ENCODE results near the gene SPTSSA.
"Not testable (repeated sequence)": the region's sequence is repeated elsewhere in the genome, so short reads cannot be mapped to it uniquely, and the experiment has no call there.

Gene SPTSSA, protein sequence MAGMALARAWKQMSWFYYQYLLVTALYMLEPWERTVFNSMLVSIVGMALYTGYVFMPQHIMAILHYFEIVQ

DNA sequence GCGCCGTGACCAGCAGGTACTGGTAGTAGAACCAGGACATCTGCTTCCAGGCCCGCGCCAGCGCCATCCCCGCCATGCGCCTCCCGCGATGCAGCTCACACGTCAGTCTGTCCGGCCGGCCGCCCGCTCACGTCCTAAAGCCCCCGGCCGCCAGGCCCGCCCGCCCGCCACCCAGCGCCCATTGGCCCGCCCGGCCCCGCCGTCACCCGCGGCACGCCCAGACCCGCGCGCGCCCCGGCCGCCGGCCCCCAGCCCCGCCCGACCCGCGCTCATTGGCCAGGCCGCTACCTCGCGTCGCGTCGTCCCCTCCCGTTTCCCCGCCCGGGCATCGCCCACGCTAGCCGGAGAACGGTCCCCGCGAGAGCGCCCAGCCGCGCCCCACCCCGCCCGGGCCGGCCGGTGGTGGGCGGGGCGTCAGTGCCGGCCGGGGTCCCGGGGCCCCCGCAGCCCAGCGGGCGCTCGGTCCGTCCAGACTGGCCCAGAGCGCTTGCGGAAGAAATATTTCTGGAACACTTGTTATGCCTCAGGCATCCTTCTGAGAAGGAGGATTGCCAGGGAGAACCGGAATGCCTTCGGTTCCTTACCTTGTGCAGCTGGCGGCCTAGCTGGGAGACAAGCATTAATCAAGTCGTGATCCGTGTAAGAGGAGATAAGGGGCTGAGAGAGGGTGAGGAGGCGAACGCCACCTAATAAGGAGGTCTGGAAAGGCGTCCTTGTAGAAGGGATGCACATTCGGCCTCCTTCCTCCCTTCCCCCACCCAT lies at the start of gene SPTSSA:
TSS of gene SPTSSA (minus strand) at position 109 of the 762 bp plus-strand sequence. CDS start at position 76, 33 bp downstream.
- DNase-seq (ENCODE audit: low spot score), result peak; percentile 84

DNA sequence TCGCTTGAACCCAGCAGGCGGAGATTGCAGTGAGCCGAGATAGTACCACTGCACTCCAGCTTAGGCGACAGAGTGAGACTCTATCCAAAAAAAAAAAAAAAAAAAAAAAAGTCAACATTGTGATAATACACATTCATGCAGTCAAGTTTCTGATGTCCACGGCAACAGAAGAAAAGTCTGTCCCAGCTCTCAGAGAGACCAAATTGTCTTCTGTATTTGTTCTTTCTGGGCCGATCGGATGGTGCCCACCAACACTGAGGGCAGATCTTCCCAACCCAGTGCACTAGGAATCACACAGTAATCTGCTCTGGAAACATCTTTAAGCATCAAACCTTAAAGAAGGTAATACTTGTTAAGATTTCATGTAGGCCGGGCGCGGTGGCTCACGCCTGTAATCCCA lies 45.8 kb upstream of the SPTSSA start:
- no peak for DNase-seq (ENCODE audit: low spot score)

DNA sequence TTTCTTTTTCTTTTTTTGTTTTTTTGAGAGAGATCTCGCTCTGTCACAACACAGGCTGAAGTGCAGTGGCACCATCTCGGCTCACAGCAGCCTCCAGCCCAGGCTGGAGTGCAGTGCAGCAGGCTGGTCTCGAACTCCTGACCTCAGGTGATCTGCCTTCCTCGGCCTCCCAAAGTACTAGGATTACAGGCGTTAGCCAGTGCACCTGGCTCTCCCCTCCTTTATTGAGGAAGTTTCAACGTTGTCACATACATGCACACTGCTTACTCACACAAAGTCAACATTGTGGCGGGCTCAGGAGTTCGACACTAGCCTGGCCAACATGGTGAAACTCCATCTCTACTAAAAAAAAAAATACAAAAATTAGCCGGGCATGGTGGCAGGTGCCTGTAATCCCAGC lies 45.4 kb upstream of the SPTSSA start:
- no peak for DNase-seq (ENCODE audit: low spot score)

DNA sequence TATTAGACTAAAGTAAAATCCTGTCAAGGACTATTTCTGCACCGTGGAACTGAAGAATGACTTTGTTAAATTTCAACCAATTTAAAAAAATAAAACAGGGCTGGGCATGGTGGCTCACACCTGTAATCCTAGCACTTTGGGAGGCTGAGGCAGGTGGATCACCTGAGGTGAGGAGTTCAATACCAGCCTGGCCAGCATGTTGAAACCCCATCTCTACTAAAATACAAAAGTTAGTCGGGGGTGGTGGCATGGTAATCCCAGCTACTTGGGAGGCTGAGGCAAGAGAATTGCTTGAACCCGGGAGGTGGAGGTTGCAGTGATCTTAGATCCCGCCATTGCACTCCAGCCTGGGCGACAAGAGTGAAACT lies 43.1 kb upstream of the SPTSSA start:
- not testable (repeated sequence) for DNase-seq (ENCODE audit: low spot score)

DNA sequence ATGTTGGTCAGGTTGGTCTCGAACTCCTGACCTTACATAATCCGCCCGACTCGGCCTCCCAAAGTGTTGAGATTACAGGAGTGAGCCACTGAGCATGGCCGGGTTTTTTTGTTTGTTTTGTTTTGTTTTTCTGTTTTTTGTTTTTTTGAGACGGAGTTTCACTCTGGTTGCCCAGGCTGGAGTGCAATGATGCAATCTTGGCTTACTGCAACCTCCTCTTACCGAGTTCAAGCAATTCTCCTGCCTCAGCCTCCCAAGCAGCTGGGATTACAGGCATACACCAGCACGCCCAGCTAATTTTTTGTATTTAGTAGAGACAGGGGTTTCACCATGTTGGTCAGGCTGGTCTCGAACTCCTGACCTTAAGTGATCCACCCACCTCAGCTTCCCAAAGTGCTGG lies 42.0 kb upstream of the SPTSSA start:
- not testable (repeated sequence) for DNase-seq (ENCODE audit: low spot score)

DNA sequence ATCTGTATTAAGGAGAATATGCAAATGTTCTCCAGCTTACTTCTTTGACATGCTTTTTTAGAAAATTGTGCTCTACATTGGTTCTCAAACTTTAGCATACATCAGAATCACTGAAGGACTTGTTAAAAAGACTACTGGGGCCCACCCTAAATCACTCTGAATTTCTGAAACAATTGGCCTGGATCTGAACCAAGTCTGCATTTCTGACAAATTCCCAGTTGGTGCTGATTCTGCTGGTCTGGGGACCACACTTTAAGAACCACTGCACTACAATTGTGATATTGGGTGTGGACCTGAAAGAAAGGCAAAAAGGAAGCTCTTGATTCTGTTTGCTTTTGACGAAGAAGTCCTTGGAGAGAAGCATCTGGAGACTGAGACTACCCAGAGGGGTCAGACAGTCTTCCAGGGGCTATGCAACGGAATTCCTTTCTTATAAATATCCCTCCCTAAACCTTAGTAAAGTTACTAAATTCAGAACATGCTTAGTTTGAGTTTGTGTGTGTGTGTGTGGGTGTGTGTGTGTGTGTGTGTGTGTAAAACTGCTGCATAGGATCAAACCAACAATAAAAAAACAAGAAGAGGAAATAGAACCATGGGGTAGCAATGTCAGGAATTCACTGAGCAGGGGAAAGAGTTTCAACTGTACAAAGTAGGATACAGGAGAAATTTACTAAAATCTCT lies 40.6 kb upstream of the SPTSSA start:
- DNase-seq (ENCODE audit: low spot score), result no peak

DNA sequence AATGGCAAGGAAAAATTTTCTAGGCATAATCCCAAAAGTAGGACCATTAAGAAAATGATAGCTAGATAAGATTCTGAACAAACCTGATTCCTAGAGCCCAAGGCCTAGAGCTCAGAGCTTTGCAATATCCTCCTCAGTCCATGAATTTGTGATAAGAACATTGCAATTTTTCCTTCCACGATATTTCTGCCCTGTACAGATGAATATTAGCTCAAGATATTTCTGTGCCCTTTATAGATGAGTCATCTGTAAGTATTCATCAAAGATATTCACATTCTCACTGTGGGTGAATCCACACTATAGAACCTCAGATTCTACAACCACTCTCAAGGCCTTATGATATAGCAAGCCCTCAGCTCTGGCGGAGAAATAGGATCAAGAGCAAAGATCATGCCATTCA lies 40.0 kb upstream of the SPTSSA start:
- no peak for DNase-seq (ENCODE audit: low spot score)

DNA sequence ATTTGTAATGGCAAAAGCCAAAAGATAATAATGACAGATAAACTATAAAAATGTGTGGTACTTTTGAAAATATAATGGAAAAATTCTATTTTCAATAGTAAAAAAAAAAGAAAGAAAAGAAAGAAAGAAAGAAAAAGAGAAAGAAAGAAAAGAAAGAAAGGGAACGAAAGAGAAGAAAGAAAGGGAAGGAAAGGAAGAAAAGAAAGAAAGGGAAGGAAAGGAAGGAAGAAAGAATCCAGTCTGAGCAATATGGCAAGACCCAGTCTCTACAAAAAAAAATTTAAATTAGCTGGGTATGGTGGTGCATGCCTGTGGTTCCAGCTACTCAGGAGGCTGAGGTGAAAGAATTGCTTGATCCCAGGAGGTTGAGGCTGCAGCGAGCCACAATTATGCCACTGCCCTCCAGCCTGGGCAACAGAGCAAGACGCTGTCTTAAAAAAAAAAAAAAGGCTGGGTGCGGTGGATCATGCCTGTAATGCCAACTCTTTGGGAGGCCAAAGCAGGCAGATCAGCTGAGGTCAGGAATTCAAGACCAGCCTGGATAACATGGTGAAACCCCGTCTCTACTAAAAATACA lies 39.1 kb upstream of the SPTSSA start:
- DNase-seq (ENCODE audit: low spot score), result no peak

DNA sequence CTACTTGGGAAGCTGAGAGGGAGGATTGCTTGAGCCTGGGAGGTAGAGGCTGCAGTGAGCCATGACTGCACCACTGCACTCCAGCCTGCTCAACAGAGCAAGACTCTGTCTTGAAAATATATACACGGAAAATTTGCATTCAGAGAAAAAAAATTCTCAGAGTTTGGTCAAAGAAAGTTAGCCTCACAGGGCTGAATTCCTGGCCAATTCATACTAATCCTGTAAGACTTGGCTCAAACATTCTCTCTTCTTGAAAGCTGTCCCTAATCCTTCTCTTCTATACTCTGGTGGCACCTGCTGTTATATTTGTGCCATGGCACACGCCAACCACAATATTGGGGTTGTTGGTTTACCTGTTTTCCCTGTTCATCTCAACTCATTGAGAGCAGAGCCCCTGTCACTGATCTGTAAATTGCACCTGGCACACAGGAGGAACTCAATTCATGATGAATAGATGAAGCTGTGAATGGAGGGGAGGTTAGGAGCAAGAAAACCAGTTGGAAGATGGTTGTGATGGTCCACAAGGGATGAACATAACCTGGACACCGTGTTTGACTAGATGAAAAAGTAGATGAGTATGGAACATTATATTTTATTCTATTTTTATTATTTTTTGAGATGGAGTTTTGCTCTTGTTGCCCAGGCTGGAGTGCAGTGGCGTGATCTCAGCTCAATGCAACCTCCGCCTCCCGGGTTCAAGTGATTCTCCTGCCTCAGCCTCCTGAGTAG lies 36.8 kb upstream of the SPTSSA start:
- DNase-seq (ENCODE audit: low spot score), result no peak

DNA sequence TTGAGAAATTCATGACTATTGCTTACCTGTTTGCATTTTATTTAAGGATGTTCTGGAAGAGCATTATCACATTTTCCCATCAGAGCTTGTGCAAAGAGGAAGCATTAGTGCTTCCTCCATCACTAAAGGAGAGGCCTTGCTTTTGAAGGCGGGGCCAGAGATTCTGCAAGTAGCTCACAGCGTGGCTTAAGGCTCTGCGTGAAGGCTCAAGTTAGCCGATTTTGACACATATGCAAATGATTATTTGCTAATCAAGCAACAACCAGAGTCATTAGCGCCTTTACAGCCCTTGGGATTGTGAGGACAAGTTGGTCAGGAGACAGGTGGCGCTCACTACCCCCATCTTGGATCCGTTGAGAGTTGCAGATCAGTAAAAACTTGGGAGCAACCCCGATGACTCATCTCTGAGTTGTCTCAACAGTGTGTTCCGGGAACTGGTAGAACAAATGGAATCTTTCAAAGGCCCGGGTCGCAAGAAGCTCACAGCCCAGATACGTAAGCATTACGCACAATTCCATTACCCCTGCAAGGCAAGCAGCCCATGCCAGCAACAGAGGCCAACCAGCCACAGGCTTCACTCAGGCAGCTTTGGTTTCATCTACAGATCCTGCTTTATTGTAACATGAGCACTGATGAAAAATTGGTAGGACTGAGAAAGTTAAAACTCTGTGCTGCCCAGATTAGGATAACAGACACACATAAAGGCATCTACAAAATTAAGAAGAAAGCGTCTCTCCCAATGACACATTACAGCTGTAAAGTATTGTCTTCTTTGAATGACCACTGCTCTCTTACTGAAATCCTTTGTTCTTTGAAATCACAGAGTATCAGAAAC lies 34.9 kb upstream of the SPTSSA start:
- no peak for DNase-seq (ENCODE audit: low spot score)

DNA sequence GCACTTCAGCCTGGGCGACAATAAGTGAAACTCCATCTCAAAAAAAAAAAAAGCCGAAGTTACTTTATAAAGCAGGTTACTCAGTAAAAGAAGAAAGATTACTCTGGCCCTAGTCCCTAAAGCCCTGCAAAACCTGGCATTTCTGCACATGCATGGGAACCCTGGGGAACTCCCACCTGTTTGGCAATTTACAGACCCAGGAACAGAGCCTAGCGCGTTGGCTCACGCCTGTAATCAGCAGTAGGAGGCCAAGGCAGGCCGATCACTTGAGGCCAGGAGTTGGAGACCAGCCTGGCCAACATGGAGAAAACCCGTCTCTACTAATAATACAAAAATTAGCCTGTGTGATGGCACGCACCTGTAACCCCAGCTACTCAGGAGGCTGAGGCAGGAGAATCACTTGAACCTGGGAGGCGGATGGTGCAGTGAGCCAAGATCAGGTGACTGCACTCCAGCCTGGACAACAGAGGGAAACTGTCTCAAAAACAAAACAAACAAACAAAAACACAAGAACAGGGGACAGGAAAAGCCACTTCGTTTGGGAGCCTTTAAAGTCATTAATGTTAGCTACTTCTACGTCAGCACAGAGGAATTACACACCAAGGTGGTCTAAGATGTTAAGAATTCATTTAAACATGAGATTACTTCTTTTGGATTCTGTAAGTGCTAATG lies 34.1 kb upstream of the SPTSSA start:
- no peak for DNase-seq (ENCODE audit: low spot score)

DNA sequence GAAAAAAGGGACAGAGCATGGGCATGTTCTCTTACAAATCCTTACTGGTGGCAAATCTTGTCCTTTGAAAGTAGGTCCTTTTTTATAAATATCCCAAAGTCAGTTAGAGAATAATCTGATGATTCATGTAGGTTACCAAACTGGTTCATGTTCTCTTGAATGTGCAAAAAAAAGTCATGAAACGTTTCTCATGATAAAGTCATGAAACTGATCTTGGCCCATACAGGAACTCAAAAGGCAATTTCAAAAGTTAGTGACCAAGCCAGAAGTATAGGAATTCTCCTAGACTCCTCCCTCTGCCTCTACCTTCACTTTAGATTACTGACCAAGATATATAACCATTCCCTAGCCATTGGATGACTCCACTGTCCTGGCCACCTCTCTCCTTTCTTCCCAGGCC lies 27.3 kb upstream of the SPTSSA start:
- DNase-seq (ENCODE audit: low spot score), result no peak

DNA sequence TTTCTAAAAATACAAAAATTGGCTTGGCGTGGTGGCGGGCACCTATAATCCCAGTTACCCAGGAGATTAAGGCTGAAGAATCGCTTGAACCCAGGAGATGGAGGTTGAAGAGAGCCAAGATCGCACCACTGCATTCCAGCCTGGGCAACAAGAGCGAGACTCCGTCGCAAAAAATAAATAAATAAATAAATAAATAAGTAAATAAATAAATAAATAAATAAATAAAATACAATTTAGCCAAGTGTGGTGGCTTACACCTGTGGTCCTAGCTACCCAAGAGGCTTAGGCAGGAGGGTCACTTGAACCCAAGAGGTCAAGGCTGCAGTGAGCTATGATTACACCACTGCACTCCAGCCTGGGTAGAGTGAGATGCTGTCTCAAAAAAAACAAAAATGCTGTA lies 26.5 kb upstream of the SPTSSA start:
- no peak for DNase-seq (ENCODE audit: low spot score)

DNA sequence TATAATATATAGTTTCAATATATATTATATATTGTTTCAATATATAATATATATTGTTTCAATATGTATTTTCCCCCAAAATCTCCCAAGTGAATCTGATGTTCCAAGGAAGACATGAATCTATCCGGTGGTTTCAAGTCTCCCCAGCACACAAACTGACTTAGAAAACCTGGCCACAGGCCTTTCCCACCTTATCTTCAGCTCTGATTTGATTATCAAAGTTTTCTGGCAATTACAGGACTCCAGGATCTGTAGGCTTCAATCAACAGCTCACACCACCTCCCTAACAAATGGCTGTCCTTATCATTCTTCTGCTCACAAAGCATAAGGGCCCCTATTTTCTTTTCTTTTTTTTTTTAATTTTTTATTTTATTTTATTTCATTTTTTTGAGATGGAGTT lies 22.7 kb upstream of the SPTSSA start:
- no peak for DNase-seq (ENCODE audit: low spot score)

DNA sequence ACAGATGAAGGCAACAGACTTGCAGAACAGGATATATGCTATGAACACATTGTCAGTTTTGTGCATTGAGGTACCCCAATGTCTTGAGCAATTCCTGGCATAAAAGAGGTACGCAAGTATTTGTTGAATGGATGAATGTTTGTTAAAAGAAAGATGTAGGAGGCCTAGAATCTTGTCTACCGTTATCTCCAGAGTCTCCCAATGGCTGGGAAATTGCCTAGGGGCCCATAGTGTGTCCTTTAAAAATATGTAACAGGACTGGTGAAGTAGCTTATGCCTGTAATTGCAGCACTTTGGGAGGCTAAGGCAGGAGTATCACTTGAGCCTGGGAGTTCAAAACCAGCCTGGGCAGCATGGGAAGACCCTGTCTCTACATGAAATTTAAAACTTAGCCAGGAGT lies 20.4 kb upstream of the SPTSSA start:
- DNase-seq (ENCODE audit: low spot score), result no peak

DNA sequence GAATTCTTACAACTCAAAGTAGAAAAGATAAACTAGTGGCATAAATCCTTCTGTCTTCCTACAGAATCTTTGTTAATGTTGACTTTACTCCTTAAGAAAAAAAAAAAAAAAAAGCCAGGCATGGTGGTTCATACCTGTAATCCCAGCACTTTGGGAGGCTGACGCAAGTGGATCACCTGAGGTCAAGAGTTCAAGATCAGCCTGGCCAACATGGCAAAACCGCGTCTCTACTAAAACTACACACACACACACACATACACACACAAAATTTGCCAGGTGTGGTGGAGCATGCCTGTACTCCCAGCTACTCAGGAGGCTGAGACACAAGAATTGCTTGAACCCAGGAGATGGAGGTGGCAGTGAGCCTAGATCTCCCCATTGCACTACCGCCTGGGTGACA lies 17.7 kb upstream of the SPTSSA start:
- no peak for DNase-seq (ENCODE audit: low spot score)

DNA sequence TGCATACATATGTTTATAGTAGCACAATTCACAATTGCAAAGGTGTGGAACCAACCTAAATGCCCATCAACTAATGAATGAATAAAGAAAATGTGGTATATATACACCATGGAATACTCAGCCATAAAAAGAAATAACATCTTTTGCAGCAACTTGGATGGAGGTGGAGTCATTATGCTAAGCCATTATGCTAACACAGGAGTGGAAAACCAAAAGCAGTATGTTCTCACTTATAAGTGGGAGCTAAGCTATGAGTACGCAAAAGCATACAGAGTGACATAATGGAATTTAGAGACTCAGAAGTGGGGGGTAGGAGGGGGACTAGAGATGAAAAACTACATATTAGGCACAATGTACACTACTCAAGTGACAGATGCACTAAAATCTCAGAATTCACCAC lies 16.2 kb upstream of the SPTSSA start:
- DNase-seq (ENCODE audit: low spot score), result no peak

DNA sequence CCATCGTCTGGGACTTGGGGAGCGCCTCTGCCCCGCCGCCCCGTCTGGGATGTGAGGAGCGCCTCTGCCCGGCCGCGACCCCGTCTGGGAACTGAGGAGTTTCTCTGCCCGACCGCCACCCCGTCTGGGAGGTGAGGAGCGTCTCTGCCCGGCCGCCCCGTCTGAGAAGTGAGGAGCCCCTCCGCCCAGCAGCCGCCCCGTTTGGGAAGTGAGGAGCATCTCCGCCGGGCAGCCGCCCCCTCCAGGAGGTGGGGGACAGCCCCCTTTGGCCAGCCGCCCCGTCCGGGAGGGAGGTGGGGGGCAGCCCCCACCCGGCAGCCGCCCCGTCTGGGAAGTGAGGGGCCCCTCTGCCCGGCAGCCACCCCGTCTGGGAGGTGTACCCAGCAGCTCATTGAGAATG lies 14.0 kb upstream of the SPTSSA start:
- not testable (repeated sequence) for DNase-seq (ENCODE audit: low spot score)

DNA sequence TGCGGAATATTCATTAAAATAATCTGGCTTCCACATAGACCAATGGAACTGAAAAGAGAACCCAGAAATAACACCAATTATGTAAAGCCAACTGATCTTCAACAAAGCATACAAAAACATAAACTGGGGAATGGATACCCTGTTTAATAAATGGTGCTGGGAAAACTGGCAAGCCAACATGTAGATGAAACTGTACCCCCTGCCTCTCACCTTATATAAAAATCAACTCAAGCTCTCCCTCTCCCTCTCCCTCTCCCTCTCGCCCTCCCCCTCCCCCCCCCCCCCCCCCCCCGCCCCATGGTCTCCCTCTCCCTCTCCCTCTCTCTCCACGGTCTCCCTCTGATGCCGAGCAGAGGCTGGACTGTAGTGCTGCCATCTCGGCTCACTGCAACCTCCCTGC lies 13.1 kb upstream of the SPTSSA start:
- DNase-seq (ENCODE audit: low spot score), result no peak

DNA sequence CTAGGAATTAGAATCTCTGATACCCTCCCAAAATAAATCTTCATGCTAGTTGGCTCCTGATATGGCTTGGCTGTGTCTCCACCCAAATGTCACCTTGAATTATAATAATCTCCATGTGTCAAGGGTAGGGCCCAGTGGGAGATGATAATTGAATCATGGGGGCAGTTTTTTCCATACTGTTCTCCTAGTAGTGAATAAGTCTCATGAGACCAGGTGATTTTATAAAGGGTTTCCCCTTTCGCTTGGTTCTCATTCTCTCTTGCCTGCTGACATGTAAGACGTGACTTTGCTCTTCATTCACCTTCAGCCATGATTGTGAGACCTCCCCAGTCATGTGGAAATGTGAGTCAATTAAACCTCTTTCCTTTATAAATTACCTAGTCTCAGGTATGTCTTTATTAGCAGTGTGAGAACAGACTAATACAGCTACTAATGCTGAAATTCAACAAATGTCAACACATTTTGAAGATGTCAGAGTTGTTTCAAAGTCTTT lies 12.2 kb upstream of the SPTSSA start:
- DNase-seq (ENCODE audit: low spot score), result no peak

DNA sequence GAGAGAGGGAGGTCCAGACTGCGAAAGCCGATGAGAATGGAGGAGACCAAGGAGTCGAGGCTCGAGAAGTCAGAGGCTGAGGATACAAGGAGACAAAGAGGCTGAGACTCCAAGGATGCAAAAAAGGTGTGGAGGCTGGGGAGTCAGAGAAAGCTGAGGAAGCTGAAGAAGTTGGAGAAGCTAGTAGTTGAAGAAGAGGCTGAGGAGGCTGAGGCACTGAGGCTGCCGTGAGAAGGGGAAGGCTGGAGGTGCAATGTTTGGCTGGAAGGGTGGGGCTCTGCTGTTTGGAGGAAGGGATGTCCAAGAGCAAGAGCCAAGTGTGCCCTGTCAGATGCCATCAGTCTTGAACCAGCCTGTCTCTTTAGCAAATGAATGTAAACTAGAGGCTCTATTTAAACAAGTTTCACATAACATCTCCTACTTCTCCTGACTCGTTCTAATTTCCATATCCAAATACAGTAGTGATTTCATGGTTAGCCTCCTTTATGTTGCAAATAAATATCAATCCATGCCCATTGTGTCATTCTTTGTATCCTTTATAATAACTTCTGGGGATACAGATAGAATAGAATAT lies 10.8 kb upstream of the SPTSSA start:
- no peak for DNase-seq (ENCODE audit: low spot score)
